GM18511 (cell line): ENCODE data around the gene PRKAG2.

Source experiments
- ATAC-seq: cut with Tn5 transposase; IDR thresholded peaks from one replicate; pipeline ENCODE4 v1.9.1; 2021; ENCODE audit warnings: mild to moderate bottlenecking, moderate library complexity; ENCODE audit not compliant: unreplicated experiment

The PRKAG2 gene

GRCh38 chr7:151732292-151732691 is 144.6 kb downstream of the PRKAG2 start:
- ATAC-seq = no peak

GRCh38 chr7:151731022-151731441 is 145.9 kb downstream of the PRKAG2 start:
- no peak for ATAC-seq

GRCh38 chr7:151730591-151730990 is 146.3 kb downstream of the PRKAG2 start:
- no peak for ATAC-seq

- no peak for ATAC-seq
These were observed 147.4 kb downstream of the PRKAG2 start for GRCh38 chr7:151729521-151729921.

- ATAC-seq = no peak
These were observed 148.2 kb downstream of the PRKAG2 start for GRCh38 chr7:151728746-151729145.

- no peak for ATAC-seq
These were observed 148.6 kb downstream of the PRKAG2 start for GRCh38 chr7:151728286-151728660.

GRCh38 chr7:151727579-151728285 is 149.2 kb downstream of the PRKAG2 start:
- peak; percentile 90 for ATAC-seq

- no peak for ATAC-seq
These were observed 150.0 kb downstream of the PRKAG2 start for GRCh38 chr7:151726652-151727578.

GRCh38 chr7:151725844-151726651 is 150.9 kb downstream of the PRKAG2 start:
- no peak for ATAC-seq

- ATAC-seq = no peak
These were observed 151.9 kb downstream of the PRKAG2 start for GRCh38 chr7:151724920-151725584.

GRCh38 chr7:151724250-151724915 is 152.5 kb downstream of the PRKAG2 start:
- no peak for ATAC-seq

GRCh38 chr7:151723321-151723720 is 153.6 kb downstream of the PRKAG2 start:
- ATAC-seq = no peak

GRCh38 chr7:151722533-151722932 is 154.4 kb downstream of the PRKAG2 start:
- no peak for ATAC-seq

GRCh38 chr7:151721694-151722093 is 155.2 kb downstream of the PRKAG2 start:
- ATAC-seq = no peak

GRCh38 chr7:151721236-151721635 is 155.7 kb downstream of the PRKAG2 start:
- ATAC-seq = no peak

GRCh38 chr7:151720280-151720679 is 156.6 kb downstream of the PRKAG2 start:
- no peak for ATAC-seq

GRCh38 chr7:151719897-151720242 is 157.0 kb downstream of the PRKAG2 start:
- ATAC-seq = no peak

GRCh38 chr7:151719031-151719896 is 157.7 kb downstream of the PRKAG2 start:
- no peak for ATAC-seq

GRCh38 chr7:151717918-151718317 is 159.0 kb downstream of the PRKAG2 start:
- ATAC-seq = no peak
